HUDEP-2 (cell line): ENCODE measurements around the gene FAAP100.
A peak's percentile ranks its signal among the peaks of the same experiment; 100 is the strongest.

Experiments
- DNase-seq, 76 experiments: peaks; one replicate each; lab custom pipeline; 2025; ENCODE audit not compliant: unreplicated experiment in 76 of 76; lab: John Stamatoyannopoulos, UW

Gene FAAP100

DNA sequence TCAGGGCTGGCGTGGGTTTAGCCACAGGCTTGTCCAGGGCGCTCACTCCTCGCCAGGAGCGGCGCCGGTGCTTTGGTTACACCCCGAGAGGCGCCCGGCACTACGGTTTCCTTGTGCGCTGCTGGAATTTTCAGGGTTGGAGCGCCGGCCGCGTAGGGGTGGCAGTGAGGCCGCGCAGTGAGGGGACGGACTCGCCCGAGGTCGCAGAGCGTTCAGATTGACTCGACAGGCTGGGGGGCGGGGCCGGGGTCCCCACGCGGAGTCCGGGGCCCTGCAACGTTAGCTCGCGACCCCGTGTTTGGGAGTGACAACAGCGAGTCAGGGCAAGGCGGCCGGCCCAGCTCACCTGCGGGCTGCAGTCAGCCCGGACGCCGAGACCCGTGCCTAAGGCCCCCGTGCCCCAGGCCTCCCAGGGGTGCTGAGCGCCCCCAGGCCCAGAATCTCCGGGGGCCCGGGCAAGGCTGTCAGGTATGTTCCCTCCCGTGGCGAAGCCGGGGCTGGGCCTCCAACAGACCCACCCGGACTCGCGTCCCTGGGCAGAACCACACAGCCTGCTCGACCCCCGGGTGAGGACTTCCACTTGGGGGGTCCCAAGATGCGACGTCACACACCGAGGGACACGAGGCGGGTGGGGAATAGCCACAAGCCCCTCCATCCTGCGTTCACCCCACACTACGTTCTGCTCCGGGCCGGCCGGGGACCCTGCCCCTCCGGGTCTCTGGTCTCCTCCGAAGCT lies 38.2 kb downstream of the FAAP100 start:
- DNase-seq: peak in 6 of 76 experiments; percentile 13 to 48 (median 20)

- peak in 8 of 76 experiments; percentile 14 to 48 (median 21) for DNase-seq
These were observed 38.8 kb downstream of the FAAP100 start for GRCh38 chr17:81513372-81513752.

GRCh38 chr17:81512562-81513371 lies 39.4 kb downstream of the FAAP100 start, which contains the start of gene ACTG1:
ACTG1 (minus strand) TSS chr17:81512799; CDS start chr17:81512354, 445 bp downstream.
- peak in 72 of 76 experiments; percentile 25 to 90 (median 78) for DNase-seq

DNA sequence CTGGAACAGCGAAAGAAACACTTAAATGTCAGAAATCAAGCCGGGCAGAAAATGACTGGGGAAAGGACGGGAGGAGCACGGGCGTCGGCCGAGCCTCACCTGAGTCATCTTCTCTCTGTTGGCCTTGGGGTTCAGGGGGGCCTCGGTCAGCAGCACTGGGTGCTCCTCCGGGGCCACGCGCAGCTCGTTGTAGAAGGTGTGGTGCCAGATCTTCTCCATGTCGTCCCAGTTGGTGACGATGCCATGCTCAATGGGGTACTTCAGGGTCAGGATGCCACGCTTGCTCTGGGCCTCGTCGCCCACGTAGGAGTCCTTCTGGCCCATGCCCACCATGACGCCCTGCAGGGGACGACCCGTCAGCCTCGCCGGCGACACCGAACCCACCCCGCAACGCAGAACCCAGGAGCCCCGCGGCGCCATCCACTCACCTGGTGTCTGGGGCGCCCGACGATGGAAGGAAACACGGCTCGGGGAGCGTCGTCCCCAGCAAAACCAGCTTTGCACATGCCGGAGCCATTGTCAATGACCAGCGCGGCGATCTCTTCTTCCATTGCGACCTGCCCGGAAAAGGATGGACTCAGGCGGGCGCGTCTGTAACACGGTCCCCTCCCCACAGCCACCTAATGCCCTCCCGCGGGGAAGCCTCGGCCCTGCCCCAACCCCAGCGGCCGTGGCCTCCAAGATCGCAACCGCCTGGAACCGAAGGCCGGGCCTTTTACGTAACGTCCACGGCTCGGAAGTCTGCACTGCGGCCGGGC lies 40.2 kb downstream of the FAAP100 start:
- peak in 2 of 76 experiments; percentile 10 to 54 for DNase-seq

GRCh38 chr17:81511554-81511803 lies 40.7 kb downstream of the FAAP100 start:
- no peak for DNase-seq

GRCh38 chr17:81510785-81511553 lies 41.2 kb downstream of the FAAP100 start:
- DNase-seq: no peak

DNA sequence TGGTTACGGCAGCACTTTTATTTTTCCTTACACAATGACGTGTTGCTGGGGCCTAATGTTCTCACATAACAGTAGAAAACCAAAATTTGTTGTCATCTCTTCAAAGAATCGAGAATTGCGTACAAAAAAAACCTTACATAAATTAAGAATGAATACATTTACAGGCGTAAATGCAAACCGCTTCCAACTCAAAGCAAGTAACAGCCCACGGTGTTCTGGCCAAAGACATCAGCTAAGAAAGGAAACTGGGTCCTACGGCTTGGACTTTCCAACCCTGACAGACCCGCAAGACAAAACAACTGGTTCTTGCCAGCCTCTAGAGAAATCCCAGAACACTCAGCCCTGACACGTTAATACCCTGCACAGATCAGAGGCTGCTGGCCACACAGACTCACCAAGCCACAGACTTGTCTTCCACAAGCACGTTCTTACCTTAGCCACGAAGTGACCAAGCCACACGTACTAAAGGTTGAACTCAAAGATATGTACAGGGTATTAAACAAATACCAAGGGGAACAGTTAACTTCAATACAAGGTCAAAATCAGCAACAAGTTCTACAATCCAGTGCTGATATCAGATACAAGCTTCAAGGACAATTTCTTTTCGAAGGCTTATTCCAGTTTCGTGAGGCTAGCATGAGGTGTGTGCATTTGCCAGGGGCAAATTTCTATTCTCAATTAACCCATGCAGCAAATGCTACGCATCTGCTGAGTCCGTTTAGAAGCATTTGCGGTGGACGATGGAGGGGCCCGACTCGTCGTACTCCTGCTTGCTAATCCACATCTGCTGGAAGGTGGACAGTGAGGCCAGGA lies 42.0 kb downstream of the FAAP100 start:
- DNase-seq: peak in 1 of 76 experiments; percentile 26

DNA sequence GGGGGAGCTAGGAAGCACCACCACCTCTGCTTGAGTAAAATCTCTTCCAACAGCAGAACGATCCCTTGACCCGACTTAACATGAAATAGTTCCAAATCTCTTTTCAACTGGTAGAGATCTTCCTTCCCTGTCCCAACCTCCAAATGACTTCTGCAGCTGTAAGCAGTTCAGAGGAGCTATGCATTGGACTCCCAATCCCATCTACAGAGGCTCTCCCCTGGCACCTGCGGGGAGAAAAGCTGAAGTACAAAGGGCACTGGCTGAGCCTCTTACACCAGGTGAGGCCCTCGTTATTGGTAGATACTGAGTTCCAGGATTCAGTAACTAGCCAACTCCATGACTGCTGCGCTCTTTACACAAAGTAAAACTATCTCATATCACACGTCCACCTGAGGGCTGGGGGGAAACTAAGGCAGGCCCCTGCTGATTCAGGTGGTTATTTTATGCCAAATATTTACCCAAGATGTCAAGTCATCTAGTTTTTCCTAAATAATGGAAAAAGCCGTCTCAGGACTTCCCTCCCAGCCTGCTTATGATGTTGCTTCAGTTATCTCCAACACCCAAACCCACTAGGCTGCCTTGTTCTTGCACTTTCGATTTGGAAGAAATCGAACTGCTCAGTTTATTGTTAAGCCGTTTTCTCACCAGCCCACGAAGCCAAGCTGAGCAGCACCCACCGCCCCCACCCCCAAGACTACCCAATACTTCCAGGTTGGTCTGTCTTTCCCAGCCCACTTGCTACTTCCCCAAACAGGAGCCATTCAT lies 42.8 kb downstream of the FAAP100 start:
- no peak for DNase-seq

DNA sequence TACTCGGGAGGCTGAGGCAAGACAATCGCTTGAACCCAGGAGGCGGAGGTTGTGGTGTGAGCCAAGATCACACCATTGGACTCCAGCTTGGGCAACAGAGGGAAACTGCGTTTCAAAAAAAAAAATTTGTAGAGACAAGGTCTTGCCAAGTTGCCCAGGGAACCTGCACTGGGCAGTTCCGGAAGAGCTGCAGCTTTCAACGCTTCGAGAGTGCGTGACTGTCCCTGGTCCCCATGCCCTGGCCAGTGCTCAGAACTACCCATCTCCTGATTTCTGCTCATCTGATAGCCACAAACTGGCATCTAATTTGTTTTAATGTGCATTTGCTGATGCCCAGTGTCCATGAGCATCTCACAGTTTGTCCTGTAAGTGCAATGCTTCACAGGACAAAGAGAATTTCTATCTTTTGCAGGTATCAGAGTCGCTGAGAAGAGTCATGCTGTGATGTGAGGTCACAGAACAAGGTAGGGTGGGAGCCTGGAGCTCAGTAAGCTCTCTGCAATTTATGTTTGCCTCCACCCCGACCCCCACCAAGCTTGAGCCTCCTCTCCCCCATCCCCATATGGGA lies 43.4 kb downstream of the FAAP100 start:
- no peak for DNase-seq

- no peak for DNase-seq
These were observed 48.5 kb downstream of the FAAP100 start for GRCh38 chr17:81503619-81504018.

GRCh38 chr17:81502471-81503017 lies 49.6 kb downstream of the FAAP100 start:
- DNase-seq: no peak

GRCh38 chr17:81500047-81500446 lies 52.1 kb downstream of the FAAP100 start:
- DNase-seq: no peak

DNA sequence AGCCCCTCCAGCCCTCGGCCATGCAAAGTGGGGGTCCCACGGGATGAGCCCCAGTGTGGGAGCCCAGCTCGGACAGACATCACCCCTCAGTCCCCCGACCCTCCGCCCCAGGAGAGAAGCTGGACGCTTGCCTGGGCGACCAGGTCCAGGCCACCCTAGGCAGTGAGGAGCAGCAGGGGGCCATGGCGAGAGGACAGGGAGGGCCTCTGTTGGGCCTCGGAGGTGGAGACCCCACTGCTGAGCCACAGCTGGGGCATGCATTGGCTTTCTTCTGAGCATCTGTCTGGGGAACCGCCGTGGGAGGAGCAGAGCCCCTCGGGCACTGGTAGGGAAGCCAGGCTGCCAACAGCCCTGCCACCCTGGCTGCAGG lies 52.6 kb downstream of the FAAP100 start:
- no peak for DNase-seq

- DNase-seq: no peak
These were observed 53.1 kb downstream of the FAAP100 start for GRCh38 chr17:81498953-81499600.

GRCh38 chr17:81494626-81495377 lies 57.4 kb downstream of the FAAP100 start:
- DNase-seq: no peak

- DNase-seq: no peak
These were observed 58.7 kb downstream of the FAAP100 start for GRCh38 chr17:81493198-81494038.
